ENCODE measurements around the gene PTPRH. TPM values are rescaled to one million over a fixed set of nuclear protein-coding genes. Genes with fewer than 3 reads are reported as not detected.
"Not testable (repeated sequence)": the region's sequence is repeated elsewhere in the genome, so short reads cannot be mapped to it uniquely, and the experiment has no call there.

The PTPRH gene
- total RNA-seq, 1 donor from 2014 or later: 0.55 TPM

DNA sequence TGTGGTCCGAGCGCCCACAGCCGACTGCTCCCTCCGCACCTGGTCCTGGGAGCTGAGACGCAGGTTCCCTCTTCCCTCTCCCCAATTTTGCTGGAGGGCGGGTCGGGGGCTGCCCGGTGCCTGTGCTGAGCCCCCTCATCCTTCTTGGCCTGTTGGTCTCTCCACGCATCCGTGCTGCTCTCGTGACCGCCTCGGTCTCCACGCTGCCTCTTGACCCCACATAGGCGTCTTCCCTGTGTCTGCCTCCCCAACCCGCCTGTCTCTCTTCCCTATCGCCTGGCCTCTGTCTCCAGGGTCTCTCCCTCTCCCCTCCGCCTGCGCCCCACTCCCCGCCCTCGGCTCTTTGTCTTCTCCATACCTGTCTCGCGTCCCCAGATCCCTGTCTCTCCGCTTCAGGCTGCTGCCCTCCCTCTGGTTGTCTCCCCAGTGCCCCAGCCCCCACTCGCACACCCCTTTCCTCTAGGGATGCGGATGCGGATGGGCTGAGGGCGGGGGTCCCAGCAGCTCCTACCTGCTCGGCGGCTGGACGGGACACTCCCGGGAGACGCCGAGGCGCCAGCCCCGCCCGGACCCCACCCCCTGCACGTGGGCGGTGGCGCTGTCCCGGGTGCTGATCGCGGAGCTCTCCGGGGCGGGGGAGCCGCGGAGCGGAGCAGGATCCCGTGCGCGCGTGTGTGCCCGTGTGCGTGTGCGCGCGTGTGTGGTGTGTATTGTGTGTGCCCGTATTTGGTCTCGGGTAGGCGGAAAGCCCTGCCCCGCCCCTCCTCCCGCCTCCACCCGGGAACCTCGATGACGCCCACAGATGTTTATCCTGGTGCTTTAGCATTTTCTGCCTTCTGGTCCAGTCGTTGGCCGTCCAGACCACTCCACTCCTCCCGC is 29.5 kb downstream of the PTPRH start, which contains the start of gene SYT5:
SYT5 (minus strand) TSS at position 684 of the 879 bp plus-strand sequence. CDS start 1,248 bp downstream, outside the sequence.
- no peak for DNase-seq (ENCODE audit: low read depth)

GRCh38 chr19:55178781-55179599 is 30.3 kb downstream of the PTPRH start:
- DNase-seq (ENCODE audit: low read depth): peak; percentile 59

- DNase-seq (ENCODE audit: low read depth): no peak
These were observed 33.2 kb downstream of the PTPRH start for GRCh38 chr19:55176076-55176475.

DNA sequence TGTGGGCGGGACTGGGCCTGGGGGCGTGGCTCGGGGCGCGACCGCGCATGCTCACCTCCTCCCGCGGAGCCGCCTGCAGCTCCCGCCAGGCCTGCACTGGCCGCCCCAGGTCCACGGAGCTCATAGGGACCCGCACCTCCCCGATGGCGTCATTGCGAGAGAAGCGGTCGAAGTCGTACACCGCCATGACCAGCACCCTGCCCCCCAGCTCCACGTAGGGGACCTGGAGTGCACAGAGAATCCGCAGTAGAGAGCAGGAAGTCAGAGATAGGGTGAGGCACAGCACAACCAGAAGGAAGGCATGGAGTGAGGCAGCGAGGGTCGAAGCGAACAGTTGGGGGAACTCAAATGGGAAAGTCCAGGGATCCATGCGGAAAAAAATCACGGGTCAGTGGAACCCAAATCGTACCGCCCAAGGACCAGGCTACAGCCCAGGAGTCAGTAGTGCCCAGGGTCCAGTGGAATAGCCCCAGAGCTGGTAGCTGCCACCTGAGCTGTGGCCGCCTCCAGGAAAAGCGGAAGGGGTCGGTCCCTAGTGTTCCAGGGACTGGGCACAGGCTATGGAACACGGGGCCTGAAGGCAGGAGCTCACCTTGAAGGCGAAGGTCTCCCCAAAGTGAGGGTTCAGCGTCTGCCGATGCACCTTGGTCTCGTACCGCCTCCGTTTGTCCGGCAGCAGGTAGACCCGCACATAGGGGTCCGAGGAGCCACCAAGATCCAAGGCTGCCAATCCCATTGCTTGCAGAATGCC is 34.0 kb downstream of the PTPRH start:
- DNase-seq (ENCODE audit: low read depth): no peak

GRCh38 chr19:55174425-55175116 is 34.7 kb downstream of the PTPRH start:
- no peak for DNase-seq (ENCODE audit: low read depth)

DNA sequence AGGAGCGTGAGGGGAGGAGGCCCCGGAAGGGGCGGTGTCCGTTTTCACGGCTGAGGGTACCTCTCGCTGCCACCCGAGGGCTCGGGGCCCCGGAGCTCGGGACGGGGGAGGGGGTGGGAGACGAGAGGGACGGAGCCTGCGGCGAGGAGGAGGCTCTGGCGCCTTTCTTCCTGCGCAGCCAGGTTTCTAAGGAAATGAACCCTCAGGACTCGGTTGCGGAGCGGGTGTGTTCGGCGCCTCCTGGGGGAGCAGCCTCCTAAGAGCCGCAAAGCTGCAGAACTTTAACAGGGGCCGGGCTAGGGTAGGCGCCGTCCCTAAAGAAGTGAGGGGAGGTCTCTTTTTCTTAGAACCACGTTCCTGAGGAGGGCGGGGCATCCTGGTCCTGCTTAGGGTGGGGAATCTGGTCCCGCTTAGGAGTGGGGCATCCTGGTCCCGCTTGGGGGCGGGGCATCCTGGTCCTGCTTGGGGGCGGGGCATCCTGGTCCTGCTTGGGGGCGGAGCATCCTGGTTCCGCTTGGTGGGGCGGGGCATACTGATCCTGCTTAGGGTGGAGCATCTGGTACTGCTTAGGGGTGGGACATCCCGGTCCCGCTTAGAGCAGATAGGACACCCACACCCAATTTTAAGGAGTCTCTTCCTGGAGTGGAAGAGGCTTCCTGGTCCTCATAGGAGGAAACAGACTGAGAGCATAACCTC is 35.4 kb downstream of the PTPRH start:
- peak; percentile 16 for DNase-seq (ENCODE audit: low read depth)

GRCh38 chr19:55173186-55173713 is 36.1 kb downstream of the PTPRH start:
- no peak for DNase-seq (ENCODE audit: low read depth)

- peak; percentile 29 for DNase-seq (ENCODE audit: low read depth)
These were observed 36.6 kb downstream of the PTPRH start for GRCh38 chr19:55172741-55173140.

DNA sequence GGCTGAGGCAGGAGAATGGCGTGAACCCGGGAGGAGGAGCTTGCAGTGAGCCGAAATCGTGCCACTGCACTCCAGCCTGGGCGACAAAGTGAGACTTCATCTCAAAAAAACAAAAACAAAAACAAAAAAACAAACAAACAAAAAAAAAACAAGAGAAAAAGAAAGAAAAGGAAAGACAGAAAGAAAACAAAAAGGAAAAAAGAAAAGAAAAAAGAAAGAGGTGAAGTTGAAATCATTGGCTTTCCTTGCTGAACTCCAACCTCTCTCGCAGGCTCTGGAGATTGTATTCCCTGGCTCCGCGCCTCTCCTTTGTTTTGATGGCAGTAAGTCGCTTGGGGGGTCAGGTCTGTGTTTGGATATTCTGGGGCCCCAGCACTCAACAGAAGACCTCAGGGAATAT is 37.0 kb downstream of the PTPRH start:
- not testable (repeated sequence) for DNase-seq (ENCODE audit: low read depth)

DNA sequence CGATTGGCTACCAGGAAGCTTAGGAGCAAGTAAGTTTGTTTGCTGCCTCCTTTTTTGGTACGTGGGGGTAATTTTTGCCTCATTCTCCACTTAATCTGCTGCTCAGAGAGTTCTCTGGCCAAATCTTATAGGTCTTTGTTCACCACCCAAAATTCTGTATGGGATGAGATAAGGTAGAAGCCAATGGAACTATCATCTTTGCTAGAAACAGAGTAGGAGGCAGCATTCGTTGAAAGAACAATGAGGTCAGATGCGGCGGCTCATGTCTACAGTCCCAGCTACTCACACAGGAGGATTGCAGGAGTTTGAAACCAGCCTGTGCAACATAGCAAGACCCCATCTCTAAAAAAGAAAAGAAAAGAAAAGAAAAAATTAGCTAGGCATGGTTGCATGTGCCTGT is 37.9 kb downstream of the PTPRH start:
- DNase-seq (ENCODE audit: low read depth): no peak

- DNase-seq (ENCODE audit: low read depth): no peak
These were observed 40.2 kb downstream of the PTPRH start for GRCh38 chr19:55169136-55169535.

DNA sequence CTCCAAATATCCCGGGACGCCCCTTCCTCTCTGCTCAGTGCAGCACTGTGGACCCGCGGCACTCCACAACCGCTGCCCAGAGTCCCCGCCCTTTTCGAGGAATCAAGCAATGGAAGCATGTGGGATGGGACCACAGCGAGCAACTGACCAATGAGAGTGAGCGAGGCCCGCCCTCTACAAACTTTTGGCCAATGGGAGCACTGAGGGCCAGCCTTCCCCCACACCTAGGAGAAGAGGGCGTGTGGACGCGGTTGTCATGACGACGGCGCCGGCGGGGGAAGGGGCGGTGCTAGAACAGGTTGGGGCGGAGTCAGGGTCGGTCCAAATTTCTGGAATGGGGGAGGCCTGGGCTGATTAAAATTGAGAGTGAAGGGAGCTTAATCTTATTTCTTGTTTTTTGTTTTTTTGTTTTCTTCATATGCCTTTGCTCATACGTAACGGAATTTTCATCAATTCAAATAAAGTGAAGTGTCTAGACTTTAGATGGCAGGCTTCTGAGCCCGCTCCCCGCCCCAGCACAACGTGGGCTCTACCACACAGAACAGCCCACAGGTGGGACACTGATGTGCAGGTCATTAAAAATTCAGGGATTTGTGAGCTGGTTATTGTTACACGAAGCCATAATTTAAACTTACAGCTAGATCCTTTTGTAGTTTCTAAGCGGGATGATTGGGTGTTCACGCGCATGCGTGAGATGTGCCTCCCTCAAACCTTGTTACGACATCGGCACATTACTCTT is 42.6 kb downstream of the PTPRH start, which contains the start of gene DNAAF3:
DNAAF3 (minus strand) TSS at position 84 of the 739 bp plus-strand sequence. CDS start 200 bp downstream, outside the sequence.
- peak; percentile 95 for DNase-seq (ENCODE audit: low read depth)

DNA sequence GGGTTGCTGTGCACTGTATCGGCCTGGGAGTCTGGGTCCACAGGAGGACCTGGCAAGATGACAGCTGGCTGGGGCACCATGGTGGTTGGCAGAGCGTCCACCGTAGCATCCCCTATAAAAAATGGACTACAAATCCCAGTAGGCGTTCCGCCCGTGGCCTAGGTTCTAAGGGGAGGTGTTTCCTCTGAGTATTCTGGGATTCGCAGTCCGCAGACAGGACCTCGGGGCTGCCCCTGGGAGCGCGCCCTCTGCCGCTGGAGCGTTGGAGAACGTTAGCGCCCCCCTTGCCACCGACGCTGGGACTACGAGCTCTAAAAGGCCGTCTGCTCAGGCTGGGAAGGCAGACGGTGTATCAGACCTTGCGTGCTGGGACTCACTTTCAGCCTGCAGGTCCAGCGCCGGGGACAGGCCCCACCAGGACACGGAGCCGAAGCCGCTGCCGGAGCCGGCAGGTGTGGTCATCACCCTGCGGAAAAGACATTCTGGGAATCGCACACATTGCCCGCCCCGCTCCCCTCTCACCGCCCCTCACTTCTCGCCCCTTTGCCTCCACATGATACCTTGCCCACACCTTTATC is 43.3 kb downstream of the PTPRH start:
- peak; percentile 74 for DNase-seq (ENCODE audit: low read depth)

- DNase-seq (ENCODE audit: low read depth): no peak
These were observed 47.6 kb downstream of the PTPRH start for GRCh38 chr19:55161571-55162322.

GRCh38 chr19:55160986-55161365 is 48.3 kb downstream of the PTPRH start:
- DNase-seq (ENCODE audit: low read depth): no peak

GRCh38 chr19:55160128-55160985 is 48.9 kb downstream of the PTPRH start:
- peak; percentile 48 for DNase-seq (ENCODE audit: low read depth)

All from renal cortical epithelial cell (primary cell).